Stimulated activated CD8-positive, alpha-beta memory T cell treated with anti-CD3 and anti-CD28 coated beads, Interleukin-12 subunit alpha, Interleukin-12 subunit beta, amount 100 ng/mL, for 24 hours (primary cell): ENCODE data around the gene SEH1L.
"Not testable (repeated sequence)": the region's sequence is repeated elsewhere in the genome, so short reads cannot be mapped to it uniquely, and the experiment has no call there.

Experiments used
- DNase-seq: peaks from one replicate; pipeline ENCODE4 v3.0.0-alpha.2; 2020; ENCODE audit errors: extremely low read depth

Gene SEH1L

DNA sequence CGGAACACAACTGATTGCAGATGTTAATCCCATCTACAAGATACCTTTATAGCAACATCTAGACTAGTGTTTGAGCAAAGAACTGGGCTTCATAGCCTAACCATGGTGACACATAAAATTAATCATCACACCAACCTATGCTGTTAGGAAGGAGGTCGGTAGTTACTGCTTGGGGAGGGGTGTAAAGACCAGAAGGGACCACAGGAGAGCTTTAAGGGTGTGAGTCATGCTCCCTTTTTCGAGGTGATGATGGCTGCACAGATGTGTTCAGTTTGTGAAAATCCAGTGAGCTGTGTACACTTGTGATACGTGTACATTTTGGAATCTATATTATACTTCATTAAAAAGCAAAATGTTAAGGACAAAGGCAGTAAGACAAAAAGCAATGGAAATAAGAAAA is 4.6 kb upstream of the SEH1L start:
- DNase-seq, result no peak

GRCh38 chr18:12944709-12945108 is 3.1 kb upstream of the SEH1L start:
- DNase-seq, result no peak

GRCh38 chr18:12946549-12947284 is 1.1 kb upstream of the SEH1L start:
- DNase-seq, result no peak

DNA sequence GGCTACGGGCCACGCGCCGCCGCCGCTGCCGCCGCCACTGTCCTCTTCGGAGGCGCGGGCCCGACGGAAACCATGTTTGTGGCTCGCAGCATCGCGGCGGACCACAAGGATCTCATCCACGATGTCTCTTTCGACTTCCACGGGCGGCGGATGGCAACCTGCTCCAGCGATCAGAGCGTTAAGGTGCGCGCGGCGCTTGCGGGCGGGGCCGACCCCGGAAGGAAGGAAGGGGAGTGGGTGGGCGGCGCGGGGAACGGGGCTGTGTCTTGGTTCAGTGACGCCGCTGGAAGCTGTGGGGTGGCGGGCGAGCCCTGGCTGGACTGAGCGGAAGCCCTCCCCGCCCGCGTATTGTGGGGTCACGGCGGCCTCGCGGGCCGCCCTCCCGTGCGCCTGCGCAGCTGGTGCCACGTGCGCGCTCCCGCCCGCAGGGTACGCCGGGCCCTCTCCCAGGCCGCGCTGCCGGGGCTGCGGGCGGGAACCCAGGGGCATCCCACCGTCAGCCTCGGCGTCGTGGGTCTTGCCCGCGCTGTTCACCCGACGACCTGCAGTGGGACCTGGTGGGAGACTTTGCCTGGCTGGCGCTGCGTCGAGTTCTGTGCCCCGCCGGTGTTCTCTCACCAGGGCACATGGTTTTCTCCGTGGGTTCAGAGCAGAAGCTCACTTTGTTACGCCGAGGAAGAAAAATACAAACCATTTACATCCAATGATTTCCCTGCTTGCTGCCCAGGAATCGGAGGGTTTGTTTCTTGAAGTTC is 416 bp downstream of the SEH1L start:
- peak; percentile 98 for DNase-seq

GRCh38 chr18:12958478-12958877 is 10.7 kb downstream of the SEH1L start:
- no peak for DNase-seq

- no peak for DNase-seq
These were observed 12.6 kb downstream of the SEH1L start for GRCh38 chr18:12960395-12960794.

DNA sequence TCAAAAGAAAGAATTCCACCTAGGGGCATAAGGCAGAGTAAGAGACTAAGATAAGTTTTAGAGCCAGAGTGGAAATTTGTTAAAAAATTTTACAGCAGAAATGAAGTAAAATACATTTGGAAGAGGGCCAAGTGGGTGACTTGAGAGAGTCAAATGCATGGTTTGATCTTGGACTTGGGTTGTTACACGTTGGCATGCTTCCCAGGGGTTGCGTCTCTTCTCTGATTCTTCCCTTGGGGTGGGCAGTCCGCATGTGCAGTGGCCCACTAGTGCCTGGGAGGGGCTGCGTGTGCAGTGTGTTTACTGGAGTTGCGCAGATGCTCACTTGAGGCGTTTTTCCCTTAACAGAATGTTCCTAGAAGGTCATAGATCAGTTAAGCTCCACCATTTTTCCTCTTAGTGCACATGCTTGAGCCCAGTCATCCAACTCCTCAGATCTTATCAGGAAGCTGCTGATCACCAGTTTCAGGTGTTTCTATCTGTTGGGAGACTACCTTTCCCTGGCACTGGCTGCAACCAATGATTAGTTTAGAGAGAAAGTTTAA is 13.1 kb downstream of the SEH1L start:
- no peak for DNase-seq

DNA sequence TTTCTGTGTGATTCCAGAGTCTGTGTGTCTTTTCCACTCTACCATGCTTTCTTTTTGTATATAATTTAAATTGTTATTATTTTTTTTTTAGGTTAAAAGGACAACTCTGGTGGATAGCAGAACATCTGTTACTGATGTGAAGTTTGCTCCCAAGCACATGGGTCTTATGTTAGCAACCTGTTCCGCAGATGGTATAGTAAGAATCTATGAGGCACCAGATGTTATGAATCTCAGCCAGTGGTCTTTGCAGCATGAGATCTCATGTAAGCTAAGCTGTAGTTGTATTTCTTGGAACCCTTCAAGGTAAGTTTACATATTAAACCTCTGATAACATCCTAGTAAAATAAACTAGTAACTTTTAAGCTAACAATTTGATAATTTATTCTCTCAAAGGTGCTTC is 15.3 kb downstream of the SEH1L start:
- no peak for DNase-seq

DNA sequence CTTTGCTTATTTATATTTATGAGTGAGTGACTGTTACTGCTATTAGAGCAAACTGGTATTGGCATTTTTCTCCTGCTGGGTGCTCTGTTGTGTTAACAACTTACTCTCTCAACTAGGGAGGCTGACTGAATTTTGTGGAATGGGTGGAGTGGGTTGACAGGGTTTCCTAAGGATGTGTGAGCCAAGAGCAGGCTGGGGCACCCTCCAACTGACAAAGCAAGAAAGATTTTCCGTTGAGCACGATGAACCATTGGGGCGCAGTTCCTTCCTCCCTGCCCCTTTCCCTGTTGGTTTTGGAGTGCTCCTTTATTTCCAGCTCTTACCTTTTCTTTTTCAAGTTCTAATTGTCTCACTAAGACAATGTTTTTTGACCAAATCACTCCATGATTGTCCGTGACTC is 20.3 kb downstream of the SEH1L start:
- DNase-seq, result no peak

DNA sequence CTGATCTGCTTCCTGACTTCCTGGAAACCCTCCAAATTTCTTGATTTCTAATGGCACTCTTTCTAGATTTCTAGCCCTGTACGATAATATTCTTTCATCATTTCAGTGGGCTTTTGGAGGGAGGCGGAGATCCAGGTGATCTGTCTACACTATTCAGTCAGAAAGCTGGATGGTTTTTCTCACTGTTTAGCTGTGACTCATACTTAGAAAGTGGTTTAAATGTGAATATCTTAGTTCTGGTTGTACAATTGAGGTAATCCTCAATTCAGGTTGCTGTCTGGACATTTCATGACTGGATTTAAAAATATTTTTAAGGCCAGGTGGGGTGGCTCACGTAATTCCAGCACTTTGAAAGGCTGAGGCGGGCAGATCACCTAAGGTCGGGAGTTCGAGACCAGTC is 20.8 kb downstream of the SEH1L start:
- DNase-seq, result no peak

DNA sequence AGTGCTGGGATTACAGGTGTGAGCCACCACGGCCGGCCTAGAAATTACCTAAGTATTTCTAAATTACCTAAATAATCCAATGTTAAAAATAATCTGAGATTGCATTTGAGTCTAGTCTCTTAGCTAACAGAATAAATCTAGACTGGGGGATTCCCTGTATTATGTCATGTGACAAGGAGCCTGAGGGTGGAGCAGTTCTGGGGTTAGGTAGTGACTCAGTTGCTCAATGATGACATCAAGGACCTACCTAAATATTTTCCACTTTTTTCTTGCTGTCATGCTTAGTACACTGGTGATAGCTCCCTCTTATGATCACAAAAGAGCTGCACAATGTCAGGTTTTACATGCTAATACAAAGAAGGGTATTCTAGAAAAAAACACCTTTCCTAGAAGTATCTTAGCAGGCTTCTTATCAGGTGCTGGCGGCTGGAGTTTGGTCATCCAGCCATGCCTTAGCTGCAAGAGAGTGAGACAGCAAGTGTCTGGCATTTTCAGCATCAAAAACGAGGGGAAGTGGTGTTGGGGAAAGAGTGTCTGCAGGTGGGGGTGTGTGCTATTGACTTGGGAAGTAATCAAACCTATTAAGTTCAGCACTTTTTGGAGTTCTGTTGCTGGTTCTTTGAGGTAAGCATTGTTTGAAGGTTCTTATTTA is 25.9 kb downstream of the SEH1L start:
- no peak for DNase-seq

GRCh38 chr18:12975488-12975887 is 27.7 kb downstream of the SEH1L start:
- DNase-seq, result no peak

DNA sequence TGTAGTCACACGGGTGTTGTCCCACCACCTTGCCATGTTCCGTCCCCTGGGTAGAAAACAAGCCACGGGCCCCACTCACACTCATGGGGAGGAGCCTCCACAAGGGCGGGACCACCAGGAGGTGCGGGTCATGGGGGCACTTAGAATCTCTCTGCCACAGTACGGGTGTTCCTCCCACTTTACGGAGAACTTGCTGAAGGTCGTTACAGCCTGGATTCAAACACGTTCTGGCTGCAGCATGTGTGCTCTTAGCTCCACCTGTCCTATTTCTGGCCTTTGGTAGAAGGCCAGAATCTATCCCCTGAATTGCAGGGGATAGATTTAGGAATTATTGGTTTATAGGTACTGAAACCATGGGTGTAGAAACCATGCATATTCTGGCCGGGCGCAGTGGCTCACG is 28.5 kb downstream of the SEH1L start:
- DNase-seq, result no peak

GRCh38 chr18:12980065-12980464 is 32.3 kb downstream of the SEH1L start:
- not testable (repeated sequence) for DNase-seq

DNA sequence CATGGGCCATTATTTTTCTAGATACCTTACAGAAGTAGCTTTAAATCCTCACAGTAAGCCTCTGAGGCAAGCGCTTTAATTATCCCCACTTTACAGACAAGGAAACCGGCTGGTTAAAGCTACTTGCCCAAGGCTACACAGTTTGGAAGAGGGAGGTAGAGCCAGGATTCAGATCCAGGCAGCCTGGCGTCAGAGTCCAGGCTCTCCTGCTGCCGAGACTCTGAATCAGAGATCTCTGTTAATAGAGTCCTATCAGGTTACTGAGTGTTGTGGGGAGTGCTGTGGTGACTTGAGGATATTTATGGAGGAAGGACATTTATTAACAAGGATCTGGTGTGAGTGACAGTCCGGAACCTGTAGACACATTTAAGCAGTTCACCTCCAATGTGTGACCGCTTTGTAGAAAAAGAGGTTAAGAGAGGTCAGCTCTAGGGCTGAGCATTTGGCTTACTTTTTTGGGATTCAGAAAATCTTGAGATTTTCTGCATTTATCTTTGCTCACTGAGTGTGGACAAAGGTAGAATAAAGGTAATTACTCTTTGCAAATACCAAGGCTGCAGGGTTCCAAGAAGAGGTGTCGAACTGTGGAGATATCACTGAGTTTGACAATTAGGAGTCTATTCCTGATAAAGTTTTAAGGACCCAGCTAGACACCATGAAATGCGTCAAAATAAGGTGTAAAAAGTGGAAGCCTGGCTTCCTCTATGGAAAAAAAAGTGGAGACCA is 41.7 kb downstream of the SEH1L start:
- DNase-seq, result no peak

DNA sequence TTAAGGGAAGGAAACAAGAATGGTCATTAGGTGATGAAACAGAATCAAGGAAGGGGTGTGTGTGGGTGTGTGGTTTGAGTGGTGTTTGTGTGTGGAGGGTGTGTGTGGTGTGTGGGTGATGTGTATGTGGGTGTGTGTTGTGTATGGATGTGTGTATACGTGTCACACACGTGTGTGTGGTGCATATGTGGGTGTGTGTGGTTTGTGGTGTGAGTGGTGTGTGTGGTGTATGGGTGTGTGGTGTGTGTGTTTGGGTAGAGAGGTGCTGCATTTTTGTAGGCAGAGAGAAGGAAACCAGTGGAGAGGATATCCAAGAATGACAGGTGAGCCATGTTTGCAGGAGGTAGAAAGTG is 42.3 kb downstream of the SEH1L start:
- DNase-seq, result no peak

- no peak for DNase-seq
These were observed 42.8 kb downstream of the SEH1L start for GRCh38 chr18:12990641-12990966.

DNA sequence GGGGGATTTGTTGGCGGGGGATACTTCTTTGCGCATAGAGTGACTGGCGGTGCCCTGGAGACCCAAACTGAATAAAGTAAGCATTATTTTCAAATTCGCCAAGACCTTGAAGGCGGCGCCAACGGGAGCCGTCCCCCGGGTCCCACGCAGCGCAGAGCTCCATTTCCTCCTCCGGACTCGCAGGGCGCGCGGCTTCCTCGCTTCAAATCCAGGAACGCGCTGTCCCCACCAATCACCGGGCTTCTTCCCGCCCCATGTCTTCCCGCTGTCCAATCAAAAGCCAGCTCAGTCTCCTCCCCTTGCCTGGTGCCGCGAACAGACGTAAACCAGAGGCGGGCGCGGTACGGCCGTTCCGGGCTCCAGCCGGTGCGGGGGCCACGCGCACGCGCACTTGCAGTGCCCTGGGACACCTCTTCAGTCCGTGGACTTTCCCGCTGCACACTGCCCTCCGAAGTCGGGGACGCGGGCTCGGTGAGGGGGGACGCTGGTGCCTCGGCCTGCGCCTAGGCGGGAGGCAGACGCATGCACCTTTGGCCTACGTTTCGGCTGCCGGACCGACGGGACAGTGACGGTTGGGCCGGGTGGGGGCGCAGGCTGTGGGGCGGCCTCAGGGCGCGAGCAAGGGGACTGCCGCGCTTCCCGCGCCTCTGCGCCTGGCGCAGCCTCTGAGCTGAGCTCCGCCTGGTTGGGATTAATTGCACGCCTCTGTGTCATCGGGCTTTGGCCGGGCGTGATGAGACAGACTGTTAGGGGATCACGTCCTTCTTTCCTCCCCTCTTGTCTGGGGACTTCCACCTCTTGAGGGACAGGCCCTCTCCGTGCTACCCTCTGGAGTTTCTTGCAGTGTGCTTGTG is 43.4 kb downstream of the SEH1L start, which contains the start of gene CEP192:
Gene CEP192, plus strand, starts transcription at position 396 of the 854 bp plus-strand sequence. CDS start 8,063 bp downstream, outside the sequence.
- peak; percentile 92 for DNase-seq

DNA sequence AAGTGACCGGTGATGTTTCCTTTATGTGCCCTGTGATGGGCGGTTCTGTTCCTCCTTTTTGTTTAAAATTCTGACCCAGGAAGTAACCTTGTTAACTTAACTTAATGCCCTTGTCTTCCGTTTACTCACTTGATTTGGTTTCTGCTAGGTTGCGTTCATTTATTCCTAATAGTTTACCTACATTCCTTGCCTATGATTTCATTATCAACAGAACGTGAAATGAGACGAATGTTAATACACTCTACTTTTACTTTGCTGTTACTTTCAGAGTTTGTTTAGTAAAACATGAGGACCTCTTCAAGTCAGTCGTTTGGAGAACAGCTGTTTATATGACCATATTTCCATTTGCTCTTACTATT is 44.0 kb downstream of the SEH1L start:
- no peak for DNase-seq

DNA sequence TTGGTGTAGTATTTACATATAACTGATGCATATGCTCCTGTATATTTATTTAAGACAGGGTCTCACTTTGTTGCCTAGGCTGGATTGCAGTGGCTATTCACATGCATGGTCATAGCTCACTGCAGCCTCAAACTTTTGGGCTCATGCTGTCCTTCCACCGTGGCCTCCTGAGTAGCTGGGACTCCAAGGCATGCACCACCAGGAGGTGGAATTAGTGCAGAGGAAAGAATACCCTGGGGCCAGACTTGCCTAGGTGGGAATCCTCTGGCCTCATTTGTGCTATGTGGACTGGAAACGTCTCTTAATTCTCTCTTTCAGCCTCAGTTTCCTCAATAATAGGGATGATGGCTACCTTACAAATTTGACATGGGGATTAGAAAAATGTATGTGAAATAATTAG is 45.6 kb downstream of the SEH1L start:
- DNase-seq, result no peak

DNA sequence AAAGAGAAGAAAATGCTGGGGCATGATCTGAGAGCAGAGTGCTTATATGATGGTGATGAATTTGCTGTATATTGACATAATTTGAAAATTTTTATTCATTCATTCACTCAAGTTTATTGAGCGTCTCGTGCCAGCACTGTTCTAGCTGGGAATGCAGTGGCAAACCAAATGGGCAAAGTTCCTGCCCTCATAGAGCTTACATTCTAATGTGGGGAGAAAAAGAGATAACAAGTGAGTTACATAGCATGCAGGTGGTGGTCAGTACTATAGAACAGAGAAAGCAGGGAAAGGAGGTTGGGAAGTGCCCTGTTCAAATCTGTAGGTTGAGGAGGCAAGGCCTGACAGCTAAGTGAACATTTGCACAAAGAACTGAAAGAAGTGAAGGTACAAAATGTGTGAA is 47.6 kb downstream of the SEH1L start:
- DNase-seq, result no peak
